ENCODE measurements around the gene RTL1. TPM values are rescaled to one million over a fixed set of nuclear protein-coding genes. Genes with fewer than 3 reads are reported as not detected.

Gene RTL1
- total and polyA plus RNA-seq, 2 of the 13 experiments (the other 11 are each of a cell fraction or from before 2014, with no cell fraction given) = not detected

GRCh38 chr14:100914597-100915021 lies 11.1 kb upstream of the RTL1 start:
- BruUV-seq (replicated peaks) = no TSS peak
- Histone ChIP-seq H2AFZ (ENCODE audit: low read length) (no peak overlapping the region), H3K9ac (ENCODE audit: insufficient read depth, low read depth, low read length) (no peak overlapping the region), H3K4me3 (replicated peaks in 1 of 3; ENCODE audit: insufficient read depth in 1 of 3, low read depth in 2 of 3, low read length in 3 of 3) (no peak overlapping the region), H3K4me2 (ENCODE audit: low read depth, low read length) (no peak overlapping the region), H3K27me3 (ENCODE audit: control insufficient read depth in 1 of 2, insufficient read depth in 2 of 2, low read length in 2 of 2) (peaks cover 0 to 12% of the 10 kb centered on the region in 2 experiments; a peak in 2 of 5 replicates), H3K4me1 (ENCODE audit: insufficient read depth, low read length) (no peaks in the 10 kb centered on the region), H3K9me3 (ENCODE audit: low read length) (no peaks in the 10 kb centered on the region), H3K79me2 (ENCODE audit: insufficient read depth, low read length) (no peaks in the 10 kb centered on the region), H4K20me1 (ENCODE audit: insufficient read depth, low read length) (no peaks in the 10 kb centered on the region), H3K36me3 (replicated peaks in 1 of 2; ENCODE audit: control insufficient read depth in 1 of 2, insufficient read depth in 2 of 2, low read length in 2 of 2) (no peaks in the 10 kb centered on the region), H3K27ac (ENCODE audit: extremely low read length, insufficient read depth, low read length) (no peak overlapping the region)
- no peak for TF ChIP-seq ZNF563 (CRISPR knock-in tag; IDR thresholded peaks at IDR 0.05)
- no peak for TF ChIP-seq GPN1 (CRISPR knock-in tag; IDR thresholded peaks at IDR 0.05; ENCODE audit: borderline replicate concordance)
- no peak for TF ChIP-seq ZNF547 (CRISPR knock-in tag; IDR thresholded peaks at IDR 0.05)
- TF ChIP-seq PHF21A (CRISPR knock-in tag; IDR thresholded peaks at IDR 0.05) = no peak
- TF ChIP-seq CHD2 (IDR thresholded peaks at IDR 0.05; ENCODE audit: low read depth, low read length) = no peak
- no peak for TF ChIP-seq SOX13 (IDR thresholded peaks at IDR 0.05)
- TF ChIP-seq SOX13 (CRISPR knock-in tag; conservative IDR thresholded peaks at IDR 0.05 in 1 of 2, IDR thresholded peaks at IDR 0.05 in 1 of 2) = no peak
- TF ChIP-seq ZNF18 (CRISPR knock-in tag; IDR thresholded peaks at IDR 0.05; ENCODE audit: insufficient replicate concordance) = no peak
- TF ChIP-seq FOXM1 (CRISPR knock-in tag; IDR thresholded peaks at IDR 0.05) = no peak
- no peak for TF ChIP-seq FOSL2 (CRISPR knock-in tag; IDR thresholded peaks at IDR 0.05)
- TF ChIP-seq POLR2AphosphoS2 (IDR thresholded peaks at IDR 0.05; ENCODE audit: low read depth, low read length) = no peak
- no peak for TF ChIP-seq ERF (CRISPR knock-in tag; IDR thresholded peaks at IDR 0.05)
- TF ChIP-seq POLR2AphosphoS5 (IDR thresholded peaks at IDR 0.05; ENCODE audit: low read depth, low read length) = no peak
- TF ChIP-seq TFDP2 (CRISPR knock-in tag; IDR thresholded peaks at IDR 0.05) = no peak
- CTCF ChIA-PET (ENCODE audit: low intra/inter-chr PET ratio, low total read pairs) = no interaction called here
- ATAC-seq (no peak), DNase-seq (ENCODE audit: low spot score) (no peak), FAIRE-seq (no peak)
- intact Hi-C loops (cut with micrococcal nuclease; ENCODE audit: unreplicated experiment) (no loop called here), in situ Hi-C loops (cut with HindIII; ENCODE audit: extremely low pct_ligation_motif_present, low pct_unique_long_range_greater_than_20kb) (loop anchor here (5.0 kb wide), 1 partner anchor 713 kb away; no protein-coding TSS in a partner anchor)
- 2% methylated on average over 3 of the region's 3 CpGs for whole genome bisulfite sequencing (ENCODE audit: low lambda C conversion rate)
- POLR2A ChIA-PET = no interaction called here
